Stimulated activated CD4-positive, alpha-beta T cell treated with anti-CD3 and anti-CD28 coated beads, Interleukin-4, amount 100 ng/mL, for 1 hour (primary cell): ENCODE results near the gene ZCCHC9.
"Not testable (repeated sequence)": the region's sequence is repeated elsewhere in the genome, so short reads cannot be mapped to it uniquely, and the experiment has no call there.

Source experiments
- DNase-seq: peaks from one replicate; pipeline ENCODE4 v3.0.0-alpha.2; 2020

The ZCCHC9 gene

DNA sequence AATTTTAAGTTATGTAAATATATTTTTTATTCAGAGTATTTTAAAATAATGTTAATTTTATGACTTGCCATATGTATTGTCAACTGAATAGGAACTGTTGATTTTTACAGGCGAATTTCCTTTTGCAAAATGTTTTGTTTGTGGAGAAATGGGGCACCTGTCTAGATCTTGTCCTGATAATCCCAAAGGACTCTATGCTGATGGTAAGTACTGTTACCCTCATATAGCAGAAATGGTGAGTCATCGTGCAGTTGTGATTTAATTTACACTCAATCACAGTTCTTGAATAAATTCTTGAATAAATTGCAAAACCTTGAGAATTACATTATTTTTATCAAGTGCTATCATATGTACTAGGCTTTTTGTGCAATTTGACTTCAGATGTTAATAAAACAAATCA, 7.4 kb downstream of the ZCCHC9 start:
- no peak for DNase-seq

DNA sequence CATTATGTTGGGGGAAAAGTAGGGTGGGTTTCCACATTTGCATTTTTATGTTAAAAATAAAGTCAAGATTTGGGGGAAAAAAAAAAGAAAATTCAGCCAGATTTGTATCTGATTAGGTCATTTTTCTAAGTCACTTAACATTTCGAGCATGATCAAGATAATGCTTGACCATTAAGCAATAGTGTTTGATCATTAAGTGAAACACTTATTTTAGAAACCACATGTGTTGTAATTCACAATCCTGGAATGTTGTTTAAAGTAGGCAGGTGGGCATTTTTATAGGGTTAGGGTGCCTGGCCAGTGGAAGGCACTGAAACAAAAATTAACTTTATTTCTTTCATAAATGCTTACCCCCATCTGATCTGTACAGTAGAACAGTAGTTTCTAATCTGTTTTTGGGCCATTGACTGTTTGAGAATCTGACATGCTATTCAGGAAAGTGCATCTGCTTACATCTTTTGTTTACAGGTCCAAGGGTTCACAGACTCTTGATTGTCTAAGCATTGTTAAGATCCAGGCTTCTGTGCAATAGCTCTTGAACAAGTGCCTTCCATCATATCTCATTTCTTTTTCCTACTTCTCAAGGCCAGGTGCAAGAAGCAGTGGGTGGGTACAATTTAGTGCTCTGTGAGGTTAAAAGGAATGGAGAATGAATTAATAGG, 9.1 kb downstream of the ZCCHC9 start:
- DNase-seq, result no peak

DNA sequence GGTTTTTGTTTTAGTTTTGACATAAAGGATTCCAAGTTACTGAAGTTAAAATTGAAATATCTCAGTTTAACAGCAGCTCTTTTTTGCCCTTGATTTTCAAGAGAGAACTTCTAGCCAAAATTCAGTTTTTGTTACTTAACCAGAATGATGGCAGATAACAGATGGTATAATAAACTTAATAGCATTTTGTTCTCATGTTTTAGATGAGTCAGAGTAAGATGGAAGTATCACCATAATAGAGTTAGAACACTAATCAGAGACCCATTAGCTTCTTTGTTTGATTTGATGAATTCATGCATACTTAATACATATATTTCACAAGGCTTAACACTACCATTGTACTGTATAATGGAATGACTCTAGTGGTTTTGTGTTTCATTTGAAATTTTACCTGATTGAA, 11.9 kb downstream of the ZCCHC9 start:
- DNase-seq, result no peak

DNA sequence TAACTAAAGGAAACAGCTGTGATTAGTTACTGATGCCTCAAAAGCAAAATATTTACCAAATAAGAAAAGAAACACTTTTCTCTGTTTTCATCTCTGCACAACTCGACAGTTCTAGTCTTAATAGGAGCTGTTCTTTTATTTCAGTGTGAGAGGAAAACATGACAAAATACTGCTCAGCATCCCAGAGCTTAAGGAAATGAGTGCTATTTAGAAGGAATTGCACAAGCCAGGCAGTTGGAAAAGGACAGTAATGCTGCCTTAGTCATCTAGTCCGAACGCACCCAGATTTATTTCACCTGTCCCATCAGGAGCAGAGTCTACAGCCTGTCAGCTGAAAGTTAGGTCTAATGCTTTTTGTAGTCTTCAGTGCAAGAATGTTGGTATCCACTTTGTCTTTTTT, 12.3 kb downstream of the ZCCHC9 start:
- DNase-seq, result no peak

DNA sequence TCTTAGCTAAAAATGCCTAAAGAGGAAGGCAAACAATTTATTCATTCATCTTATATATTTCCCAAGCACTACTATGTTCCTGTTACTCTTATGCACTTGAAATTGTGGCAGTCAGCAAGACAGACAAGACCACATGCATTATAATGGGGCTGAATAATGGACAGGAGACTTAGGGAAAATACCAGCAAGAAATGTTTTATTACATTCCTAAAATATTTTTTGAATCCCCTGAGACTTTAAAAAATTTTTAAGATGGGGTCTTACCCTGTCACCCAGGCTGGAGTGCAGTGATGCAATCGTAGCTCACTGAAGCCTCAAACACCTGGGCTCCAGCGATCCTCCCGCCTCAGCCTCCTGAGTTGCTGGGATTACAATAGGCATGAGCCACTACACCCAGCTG, 13.2 kb downstream of the ZCCHC9 start:
- no peak for DNase-seq

DNA sequence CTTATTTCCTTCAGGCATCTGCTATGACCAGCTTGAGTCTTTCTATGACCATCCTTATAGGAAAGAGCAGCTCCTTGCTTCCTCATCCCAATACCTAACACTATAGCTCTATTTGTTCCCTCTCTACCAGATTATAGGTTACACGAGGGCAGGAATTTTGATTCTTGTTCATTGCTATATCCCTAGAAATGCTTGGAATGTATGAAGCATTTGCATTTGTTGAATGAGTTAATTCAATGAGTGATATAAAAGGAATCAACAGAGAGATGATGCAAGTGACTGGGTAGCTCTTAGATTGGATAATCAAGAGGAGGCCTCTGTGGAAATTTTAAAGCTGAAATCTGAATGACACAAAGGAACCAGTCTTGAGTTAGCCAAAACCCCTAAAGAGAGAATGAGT, 13.9 kb downstream of the ZCCHC9 start:
- DNase-seq, result no peak

DNA sequence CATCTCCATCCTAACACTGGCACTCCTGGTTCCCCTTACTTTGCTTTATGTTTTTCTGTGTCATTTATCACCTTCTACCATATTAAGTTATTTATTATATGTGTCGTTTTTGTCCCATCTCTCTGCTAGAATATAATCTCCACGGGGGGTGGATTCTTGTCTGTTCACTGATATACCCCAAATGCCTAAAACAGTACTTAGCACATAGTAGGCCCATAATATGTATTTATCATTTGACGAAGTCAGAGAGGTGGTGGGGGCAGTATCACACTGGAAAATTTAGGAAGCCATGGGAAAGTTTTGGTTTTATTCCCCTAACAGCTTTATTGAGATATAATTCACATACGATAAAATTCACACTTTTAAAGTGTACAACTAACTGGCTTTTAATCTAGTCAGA, 14.4 kb downstream of the ZCCHC9 start:
- DNase-seq, result no peak

DNA sequence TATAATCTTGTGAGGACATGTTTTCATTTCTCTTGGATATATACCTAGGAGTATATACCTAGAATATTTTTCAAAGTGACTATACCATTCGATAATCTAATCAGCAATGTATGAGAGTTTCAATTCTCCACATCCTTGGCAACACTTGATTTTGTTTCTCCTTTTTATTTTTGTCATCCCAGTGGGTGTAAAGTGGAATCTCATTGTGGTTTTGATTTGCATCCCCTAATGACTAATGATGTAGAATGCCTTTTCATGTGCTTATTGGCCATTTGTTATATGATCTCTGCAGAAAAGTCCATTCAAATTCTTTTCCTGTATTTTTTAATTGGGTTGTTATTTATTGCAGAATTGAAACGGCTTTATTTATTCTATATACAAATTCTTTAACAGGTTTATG, 15.2 kb downstream of the ZCCHC9 start:
- DNase-seq, result no peak

DNA sequence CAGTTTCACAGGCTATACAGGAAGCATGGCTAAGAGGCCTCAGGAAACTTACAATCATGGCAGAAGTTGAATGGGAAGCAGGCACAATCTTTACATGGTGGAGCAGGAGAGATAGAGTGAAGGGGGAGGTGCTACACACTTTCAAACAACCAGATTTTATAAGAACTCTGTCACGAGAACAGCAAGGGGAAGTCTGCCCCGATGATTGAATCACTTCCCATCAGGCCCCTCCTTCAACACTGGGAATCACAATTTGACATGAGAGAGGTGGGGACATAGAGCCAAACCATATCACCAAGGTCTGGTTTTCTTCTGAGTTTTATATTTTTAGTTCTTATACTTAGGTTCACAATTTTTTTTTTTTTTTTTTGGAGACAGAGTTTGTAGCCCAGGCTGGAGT, 16.1 kb downstream of the ZCCHC9 start:
- no peak for DNase-seq

DNA sequence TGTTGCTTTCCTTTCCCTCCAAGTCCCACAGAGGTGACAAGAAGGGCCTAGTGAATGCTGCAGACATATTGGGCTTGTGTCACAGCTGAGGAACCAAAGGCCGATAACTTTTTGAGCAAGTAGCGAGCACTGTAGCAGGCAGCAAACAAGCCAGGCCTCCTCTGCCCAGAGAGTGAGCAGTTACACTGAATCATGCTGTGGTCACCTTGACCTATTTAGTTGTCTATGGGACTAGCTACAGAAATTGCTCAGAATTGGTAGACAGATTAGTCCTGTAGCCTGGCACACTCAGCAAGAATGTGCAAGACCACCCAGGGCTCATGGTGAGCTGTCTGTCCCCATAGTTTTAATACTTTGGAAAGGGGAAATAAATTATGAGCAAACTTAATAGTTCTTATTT, 25.2 kb downstream of the ZCCHC9 start:
- no peak for DNase-seq

DNA sequence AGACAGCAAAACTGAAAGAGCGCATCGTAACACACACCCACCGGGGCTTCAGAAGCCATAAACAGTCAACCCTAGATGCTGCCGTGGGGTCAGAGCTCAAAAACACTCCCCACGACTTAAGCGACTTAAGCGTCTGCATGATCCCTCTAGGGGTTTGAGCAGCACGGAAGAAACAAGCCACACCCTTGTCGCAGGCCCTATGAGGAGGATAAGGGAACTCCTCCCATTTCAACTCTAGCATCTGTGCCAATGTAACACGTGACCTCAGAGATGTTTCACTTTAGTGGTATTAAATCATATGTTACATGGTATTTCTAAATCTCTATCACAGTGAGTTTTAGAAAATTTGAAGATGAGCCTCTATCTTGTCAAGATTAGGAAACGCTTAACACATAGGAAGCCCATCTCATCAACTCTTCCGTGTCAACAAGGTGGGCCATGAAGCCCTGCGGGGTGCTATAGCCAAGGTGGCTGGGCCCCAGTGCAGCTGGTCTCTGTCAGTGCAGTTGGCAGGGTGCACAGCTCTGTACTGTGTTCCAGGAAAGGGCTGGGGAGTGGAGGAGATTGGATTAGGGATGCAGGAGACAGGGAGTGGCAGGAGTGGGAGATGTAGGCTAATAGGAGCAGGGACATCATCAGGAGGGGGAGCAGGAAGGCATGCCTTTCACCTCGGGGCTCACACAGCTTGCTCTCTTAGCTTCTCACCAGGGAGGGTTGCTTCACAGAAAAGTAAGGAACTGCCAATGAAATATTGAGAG, 33.1 kb downstream of the ZCCHC9 start:
- DNase-seq, result no peak

DNA sequence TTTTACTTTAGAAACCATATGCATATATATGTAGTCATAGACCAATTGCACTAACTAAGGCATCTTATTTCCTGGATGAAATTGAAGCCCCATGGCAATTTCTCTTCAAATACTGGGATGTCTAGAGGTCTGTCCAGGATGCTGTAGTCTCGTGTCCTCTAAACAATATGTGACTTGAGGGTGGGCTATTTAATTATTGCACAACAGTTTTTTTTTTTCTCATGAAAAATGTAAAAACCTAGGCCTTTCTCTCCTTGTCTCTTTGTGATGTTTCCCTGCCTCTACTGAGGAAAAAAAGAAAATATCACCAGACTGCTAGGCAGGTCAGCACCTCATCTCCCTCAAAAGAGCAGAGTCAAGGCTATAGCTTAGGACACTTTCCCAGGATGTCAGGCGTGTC, 34.6 kb downstream of the ZCCHC9 start:
- no peak for DNase-seq

DNA sequence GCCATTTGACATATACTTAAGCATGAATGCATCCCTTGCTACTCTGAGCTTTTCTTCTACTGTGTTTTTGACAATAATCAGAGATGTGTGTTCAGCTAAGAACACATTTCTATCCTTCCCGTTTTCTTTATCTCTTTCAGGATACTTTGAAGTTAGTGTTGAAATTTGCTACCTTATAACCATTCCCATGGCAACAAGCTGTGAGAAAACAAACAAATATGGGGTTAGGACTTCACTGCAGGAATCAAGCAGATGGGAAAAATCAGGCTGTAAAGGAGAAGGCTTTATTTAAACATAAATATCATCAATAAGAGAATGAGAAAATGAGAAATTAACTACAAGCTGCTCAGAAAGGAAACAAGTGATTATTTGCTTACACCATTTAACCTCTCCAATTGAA, 35.2 kb downstream of the ZCCHC9 start:
- DNase-seq, result no peak

DNA sequence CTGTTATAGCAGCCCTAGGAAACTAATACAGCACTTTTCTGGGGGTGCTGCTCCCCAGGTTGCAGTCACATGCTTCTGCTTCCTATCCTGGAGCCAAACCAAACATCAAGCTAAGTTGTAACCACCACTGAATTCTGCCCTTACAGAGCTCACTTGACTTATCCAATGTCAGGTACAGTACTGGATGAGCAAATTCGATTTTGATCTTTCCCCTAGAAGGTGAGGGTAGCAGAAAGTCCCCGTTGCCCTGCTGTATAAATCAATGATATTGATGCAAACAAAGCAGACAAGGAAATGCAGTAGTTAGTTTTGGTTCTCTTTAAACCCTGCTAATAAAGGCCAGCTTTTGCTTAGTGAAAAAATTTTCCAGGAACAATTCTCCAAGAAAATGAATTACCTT, 36.4 kb downstream of the ZCCHC9 start:
- no peak for DNase-seq

DNA sequence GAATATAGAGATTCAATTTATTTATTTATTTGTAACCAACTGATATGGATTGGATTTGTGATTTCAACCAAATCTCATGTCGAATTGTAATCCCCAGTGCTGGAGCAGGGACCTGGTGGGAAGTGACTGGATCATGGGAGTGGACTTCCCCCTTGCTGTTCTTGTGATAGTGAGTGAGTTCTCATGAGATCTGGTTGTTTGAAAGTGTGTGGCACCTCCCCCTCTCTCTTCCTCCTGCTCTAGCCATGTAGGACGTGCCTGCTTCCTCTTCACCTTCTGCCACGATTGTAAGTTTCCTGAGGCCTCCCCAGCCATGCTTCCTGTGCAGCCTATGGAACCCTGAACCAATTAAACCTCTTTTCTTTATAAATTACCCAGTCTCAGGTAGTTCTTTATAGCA, 36.8 kb downstream of the ZCCHC9 start:
- not testable (repeated sequence) for DNase-seq

DNA sequence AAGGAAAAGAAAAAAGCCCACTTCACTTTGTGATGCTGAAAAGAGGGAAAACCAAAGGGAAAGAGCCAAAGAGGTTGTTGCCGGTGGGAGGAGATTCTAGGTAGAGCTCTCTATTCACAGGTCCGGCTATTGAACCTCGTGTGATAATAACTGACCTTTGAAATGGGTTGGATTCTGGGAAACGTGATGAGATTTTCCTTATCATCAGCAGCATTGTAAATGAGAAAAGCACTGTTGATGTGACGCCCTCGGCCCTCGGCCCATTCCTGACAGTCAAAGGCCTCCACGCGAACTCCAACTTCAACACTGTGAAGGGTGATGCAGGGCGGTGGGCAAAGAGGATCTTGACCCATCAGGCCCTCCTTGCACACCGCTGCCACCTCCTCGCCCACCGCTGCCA, 43.3 kb downstream of the ZCCHC9 start:
- no peak for DNase-seq

DNA sequence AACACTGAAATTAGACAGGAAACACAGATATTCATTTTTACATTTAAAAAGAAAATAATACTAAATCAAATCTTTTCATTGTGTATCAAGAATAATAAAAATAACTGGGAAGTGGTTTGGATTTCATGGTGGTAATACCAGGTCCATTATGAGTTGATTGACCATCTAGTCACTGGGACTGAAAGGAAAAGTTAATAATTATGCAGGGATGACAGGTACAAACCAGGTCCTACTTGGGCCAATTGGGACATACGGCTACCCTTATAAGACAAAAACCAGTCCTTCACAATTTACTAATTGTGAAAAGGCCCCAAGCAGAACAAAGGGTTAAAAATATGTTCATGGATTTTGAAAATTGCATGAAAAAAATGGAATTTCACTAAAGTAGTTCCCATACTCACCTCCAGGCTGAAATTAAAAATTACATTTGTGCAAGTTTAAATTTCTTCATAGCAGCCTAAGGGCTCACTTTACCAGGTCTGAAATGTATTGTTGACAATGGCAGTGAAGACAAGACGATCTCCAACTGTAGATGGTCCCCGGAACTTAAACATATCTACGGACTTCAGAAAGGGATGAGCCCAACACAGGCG, 44.1 kb downstream of the ZCCHC9 start:
- DNase-seq, result no peak

DNA sequence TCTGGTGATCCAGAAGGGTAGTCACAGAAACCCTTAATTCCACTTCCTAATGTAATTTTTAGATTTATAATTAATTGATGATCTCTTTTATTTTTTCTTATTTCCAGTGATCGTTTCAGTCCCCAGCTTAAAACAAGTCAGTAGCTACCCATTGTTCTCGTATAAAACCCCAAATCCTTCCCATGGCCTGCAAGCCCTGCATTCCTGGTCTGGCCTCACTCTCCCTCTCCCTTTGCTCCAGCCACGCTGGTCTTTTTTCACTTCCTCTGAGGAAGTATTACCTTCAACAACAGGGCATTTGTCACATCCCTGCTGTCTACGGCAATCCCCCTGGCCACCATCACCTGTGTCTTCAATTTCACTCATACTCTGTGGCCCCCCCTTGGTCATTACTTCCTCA, 47.8 kb downstream of the ZCCHC9 start:
- no peak for DNase-seq

DNA sequence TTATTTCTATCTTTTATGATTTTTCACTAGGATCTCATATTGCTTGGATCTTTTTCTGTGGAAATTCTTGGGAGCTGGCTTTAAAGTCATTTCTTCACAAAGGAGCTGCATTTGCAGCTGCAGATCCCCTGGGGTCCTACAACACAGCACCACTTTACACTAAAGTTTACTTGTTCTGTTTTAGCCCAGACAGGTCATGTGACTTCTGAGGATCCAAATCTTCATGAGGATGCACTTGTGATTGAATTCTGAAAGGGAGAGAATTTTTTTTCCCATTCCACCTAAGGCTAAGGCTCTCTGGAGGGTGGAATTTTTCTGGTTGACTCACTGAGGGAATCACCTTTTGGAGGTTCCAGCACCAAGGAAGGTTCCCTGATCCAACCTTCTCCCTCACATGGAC, 49.1 kb downstream of the ZCCHC9 start:
- DNase-seq, result no peak

DNA sequence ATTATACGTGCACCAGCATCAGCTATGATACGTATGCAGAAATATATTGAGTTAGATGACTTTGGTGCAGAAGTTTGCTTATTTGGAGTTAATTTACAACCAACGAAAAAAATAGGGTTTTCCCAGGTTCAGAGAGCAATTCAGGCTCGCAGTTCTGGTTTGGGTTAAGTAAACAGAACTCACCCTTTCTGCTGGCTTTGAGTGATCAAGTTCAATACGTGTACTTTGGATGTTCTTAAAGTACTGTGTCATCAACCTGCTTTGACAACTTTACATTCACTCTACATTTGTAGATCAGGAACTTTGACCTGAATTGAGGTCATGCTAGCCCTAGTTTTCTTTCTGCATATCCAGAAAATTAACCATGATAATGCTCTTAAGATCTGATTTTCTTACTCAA, 51.8 kb downstream of the ZCCHC9 start:
- DNase-seq, result no peak

DNA sequence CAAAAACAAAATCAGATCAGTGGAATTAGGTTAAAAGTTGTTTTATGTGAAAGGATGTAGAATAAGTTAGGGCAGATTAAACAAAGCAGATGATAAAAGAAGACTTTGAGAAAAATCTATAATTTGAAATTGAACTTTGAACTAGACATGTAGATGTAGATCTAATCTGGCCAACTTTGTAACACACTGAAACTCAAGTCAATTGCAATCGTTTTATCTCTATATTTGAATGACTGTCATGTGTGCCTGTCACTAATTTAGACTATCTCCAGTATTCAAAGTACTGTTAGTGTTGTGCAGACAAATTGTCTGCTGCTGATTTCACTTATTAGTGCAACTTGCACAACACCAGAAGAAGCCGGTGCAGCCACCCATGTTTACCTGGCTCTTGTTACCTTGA, 52.7 kb downstream of the ZCCHC9 start:
- DNase-seq, result no peak

DNA sequence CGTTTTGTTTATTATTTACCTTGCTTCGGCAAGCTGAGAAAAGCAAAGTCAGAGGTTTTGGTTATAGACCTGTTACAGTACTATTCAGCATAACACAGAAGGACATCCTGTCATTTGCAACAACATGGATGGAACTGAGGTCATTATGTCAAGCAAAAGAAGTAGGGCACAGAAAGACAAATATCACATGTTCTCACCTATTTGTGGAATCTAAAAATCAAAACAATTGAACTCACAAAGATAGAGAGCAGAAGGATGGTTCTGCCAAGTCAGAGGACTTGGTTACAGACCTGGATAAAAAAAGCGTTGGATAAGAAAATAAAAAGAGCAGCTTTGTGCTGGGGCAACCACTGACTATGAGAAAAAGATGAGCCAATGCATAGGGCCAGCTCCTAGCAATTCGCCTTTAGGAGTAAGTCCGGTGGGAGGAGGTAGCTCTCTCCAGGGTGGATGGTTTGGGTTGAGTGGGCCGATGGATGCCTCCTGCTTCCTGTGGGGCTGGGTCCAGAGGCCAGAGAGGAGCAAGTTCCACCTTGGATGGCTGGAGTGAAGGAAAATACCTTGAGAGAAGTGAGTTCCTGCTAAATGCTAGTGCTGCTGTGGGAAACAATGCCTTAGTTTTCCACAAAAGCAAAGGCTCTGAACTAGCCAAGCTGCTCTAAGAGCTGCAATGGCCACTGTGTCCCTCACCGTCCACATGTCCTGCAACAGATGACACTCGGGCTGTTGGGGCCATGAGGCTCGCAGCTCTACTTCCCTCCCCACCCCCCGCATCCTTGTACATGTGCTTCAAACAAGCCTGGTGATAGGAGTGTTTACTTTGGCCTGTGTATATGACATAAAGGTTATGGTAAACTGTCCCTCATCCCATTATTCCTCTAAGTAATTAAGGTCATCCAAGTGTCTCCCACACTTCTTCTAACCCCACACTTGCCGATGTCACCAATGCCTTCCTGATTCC, 54.2 kb downstream of the ZCCHC9 start:
- DNase-seq, result no peak

DNA sequence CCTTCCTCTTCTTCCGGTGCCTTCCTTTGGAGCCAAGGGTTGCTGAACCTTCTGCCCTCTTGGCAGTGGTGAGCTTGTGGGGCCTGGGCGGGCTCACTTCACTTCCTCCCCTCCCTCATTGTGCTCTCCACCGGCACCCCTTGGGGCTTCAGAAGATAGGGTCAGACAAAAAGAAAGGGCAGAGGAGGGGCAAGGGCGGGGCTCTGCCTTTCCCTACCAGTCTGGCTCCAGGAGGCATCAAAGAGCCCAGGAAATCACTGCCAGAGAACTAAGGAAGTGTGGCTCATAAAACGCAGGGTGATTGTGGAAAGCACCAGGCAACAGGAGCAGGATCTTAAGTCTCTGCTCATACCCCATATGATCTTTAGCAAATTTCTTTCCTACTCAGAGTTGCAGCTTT, 57.7 kb downstream of the ZCCHC9 start:
- DNase-seq, result no peak
